ENCODE data around the gene GJC2. TPM values are rescaled to one million over a fixed set of nuclear protein-coding genes. Genes with fewer than 3 reads are reported as not detected.

The GJC2 gene
- total RNA-seq, 1 donor from 2014 or later: 0.75 TPM

DNA sequence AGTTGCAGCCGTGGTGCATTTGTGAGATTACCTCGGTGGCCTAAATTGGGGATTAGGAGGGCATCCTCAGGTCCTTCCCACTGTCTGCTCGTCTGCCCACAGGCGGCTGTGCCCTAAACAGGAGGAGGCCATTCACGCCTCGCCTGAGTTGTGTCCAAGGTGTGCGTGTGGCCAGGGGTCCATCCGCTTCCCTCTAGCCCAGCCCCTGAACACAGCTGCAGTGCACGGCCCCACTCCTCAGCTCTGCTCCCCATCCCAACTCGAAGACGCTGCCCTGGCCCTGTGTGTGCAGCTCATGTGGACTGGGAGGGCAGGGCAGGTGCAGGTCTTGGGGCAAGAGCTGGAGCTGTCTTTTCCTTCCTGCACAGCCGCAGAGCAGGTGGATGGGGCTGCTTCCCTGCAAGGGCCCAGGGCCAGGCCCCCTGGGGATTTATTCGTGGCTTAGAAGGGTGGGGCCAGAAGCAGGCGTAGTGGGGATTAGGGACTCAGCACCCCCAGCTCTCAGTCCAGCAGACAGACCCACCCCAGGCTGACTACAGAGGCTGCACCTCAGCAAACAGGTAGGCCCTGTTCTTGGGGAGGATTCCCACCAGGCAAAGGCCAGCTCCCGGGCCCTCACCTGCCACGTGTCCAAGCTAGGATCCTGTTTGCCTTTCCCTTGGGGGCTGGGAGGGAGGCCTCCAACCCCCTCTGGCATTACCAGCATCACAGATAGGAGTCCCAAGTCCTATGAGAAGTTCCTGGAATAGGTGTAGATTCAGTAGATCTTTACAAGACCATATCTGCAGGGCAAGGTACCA is 5.3 kb upstream of the GJC2 start:
- intact Hi-C loops (cut with micrococcal nuclease): no loop called here

DNA sequence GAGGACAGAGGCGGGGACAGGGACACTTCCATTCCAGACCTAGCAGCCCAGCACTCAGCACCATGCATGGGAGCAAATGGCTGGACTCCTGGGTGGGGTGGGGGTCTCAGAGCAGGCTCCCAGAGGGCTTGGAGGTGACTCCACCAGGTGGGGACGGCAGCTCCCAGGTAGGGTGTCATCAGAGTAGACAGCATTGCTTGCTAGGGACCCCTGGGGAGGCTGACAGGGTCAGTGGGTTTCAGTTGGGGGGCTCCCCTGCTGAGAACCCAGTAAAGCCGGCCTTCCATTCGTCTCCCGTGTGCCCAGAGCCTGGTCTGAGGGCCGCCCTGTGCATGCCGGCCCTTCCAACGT is 4.8 kb upstream of the GJC2 start:
- intact Hi-C loops (cut with micrococcal nuclease): no loop called here

DNA sequence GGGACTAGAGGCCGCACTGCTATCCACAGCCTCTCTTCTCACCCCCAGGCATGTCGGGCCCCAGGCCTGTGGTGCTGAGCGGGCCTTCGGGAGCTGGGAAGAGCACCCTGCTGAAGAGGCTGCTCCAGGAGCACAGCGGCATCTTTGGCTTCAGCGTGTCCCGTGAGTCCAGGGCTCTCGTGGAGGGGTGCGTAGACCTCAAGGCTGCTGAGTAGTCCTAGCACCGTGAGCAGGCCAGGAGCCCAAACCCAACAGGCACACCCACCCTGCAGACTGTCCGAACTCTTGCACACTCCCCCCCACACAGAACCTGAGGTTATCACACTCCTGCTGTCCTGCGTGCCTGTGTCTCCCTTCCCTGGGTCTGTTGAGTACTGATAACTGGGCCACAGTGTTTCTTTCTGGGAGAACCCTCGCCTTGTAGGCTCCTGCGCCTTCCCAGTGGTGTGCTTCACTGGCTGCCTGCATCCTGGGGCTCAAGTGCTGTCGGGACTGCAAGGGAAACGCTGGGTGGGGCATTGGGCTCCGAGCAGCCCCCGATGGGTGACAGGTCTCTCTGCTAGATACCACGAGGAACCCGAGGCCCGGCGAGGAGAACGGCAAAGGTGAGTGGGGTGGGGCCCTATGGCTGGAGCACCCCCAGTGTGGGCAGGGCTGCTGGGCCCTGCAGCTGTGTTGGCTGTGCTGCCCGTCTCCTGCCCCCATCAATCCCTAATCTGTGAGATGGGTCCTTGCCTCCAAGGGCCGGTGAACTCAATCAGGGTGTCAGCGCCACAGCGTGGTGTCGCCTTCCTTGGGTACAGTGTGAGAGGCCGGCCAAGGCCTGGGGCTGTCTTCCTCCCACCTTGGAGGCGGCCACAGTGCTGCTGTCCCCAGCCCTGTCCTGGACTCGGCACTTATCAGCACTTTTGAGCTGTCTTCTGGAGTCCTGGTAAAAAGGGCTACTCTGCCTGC is 4.0 kb upstream of the GJC2 start:
- intact Hi-C loops (cut with micrococcal nuclease): no loop called here

DNA sequence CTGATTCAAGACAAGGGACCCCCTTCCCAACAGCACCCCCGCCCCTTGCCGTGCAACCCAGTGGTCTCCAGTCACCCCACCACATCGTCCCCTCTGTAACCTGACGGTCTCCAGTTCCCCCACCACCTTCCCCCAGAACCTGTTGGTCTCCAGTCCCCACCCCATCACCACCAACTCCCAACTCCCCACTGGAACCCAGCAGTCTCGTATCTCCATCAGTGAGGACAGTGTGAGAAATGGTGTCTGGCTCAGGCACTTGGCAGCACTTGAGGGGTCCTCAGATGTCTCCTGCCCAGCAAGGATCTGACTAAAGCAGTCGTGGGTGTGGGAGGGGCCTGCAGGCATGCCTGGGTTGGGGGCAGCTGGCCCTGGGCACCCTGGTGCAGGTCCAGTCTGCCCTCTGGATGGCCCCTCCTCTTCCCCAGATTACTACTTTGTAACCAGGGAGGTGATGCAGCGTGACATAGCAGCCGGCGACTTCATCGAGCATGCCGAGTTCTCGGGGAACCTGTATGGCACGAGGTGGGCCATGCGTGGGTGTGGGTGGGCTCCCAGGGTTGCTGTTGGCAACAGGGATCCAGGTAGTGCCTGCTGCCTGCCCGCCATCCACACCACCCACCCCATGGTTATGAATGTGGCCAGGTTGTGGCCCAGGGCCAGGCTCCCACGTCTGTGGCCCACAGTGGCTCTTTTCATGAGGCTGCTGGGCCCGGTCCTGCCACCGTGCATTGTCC is 3.1 kb upstream of the GJC2 start:
- intact Hi-C loops (cut with micrococcal nuclease): no loop called here

DNA sequence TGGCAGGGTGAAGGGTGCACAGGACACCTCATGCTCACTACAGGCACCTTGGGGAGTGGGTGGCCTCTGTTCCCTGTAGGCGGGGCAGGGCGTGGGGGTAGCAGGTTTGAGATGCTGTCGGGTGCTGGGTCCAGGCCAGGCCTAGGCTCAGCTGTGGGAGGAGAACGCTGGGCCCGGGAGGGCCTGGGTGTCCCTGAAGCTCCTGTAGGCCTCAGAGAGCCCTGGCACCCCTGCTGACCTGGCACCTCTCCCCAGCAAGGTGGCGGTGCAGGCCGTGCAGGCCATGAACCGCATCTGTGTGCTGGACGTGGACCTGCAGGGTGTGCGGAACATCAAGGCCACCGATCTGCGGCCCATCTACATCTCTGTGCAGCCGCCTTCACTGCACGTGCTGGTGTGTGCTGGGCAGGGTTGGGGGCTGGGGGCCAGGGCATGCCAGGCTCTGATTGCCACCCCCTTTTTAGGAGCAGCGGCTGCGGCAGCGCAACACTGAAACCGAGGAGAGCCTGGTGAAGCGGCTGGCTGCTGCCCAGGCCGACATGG is 2.5 kb upstream of the GJC2 start:
- intact Hi-C loops (cut with micrococcal nuclease): no loop called here

DNA sequence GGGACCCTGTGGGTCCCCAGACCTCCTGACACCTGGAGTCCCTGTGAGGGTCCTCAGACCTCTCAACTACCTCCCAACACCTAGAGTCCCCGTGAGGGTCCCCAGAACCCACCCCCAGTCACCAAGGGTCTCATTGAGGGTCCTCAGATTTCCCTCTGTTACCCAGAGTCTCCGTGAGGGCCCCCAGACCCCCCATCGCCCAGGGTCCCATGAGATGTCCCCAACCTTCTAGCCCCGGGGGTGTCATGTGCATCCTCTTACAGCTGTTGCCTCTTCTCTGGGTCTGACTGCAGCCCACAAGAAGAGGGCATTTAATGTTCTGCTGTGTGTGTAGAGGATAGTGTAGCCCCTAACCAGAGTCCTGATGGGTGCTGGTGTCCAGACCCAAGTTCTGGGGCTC is 2.0 kb upstream of the GJC2 start:
- intact Hi-C loops (cut with micrococcal nuclease): no loop called here

DNA sequence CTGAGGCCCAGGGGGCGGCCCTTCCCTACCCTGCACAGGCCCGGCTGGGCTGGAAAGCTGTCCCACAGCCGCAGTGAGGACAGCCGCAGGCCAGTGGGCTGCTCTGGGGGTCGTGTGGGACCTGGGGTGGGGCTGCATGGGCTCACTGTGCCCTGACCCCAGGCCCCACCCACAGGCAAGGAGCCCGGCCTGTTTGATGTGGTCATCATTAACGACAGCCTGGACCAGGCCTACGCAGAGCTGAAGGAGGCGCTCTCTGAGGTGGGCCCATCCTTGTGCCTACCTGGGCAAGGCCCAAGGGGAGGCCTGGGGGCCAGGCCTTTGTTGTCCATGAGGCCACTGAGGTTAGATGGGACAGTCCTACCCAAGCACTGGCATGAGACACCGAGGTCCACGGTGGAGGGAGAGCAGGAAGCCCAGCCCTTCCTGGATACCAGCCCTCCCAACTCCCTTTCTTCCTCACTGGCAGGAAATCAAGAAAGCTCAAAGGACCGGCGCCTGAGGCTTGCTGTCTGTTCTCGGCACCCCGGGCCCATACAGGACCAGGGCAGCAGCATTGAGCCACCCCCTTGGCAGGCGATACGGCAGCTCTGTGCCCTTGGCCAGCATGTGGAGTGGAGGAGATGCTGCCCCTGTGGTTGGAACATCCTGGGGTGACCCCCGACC is 1.4 kb upstream of the GJC2 start:
- intact Hi-C loops (cut with micrococcal nuclease): no loop called here

DNA sequence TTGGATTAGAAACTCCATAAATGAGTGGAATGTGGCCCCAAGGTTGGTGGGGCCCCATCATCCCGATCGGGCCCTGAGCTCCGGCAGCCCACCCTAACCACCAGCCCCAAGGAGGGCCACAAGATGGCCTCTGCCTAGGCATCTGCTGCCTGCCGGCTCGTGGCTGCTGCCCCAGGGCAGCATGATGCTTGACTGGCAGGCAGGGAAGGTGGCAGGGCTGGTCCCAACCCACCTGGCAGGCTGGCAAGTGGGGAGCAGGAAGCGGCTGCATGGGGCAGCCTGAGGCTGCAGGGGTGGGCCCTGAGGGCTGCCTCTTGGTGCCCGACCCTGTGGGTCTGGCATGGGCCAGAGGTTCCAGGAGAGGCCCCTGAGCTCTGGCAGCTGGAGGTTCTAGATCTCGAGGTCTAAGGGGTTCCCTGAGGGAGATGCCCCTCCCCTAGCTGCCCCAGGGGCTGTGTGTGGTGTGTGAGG is 760 bp upstream of the GJC2 start:
- intact Hi-C loops (cut with micrococcal nuclease): no loop called here

DNA sequence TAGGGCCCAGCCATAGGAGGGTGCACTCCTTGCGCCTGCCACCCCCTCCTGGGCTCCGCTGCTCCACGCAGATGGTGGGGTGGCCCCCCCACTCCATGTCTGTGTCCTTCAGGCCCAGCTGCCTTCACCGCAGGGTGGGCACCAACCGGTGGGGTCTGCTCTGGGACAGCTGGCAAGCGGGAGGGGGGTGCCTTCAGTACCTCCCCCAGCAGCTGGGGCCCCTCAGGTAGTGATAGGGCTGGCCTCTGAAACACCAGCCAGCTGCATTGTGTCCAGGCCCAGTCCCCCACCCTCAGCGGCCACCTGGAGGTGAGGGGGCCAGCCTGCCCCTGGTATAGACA is 360 bp downstream of the GJC2 start:
- intact Hi-C loops (cut with micrococcal nuclease): no loop called here

DNA sequence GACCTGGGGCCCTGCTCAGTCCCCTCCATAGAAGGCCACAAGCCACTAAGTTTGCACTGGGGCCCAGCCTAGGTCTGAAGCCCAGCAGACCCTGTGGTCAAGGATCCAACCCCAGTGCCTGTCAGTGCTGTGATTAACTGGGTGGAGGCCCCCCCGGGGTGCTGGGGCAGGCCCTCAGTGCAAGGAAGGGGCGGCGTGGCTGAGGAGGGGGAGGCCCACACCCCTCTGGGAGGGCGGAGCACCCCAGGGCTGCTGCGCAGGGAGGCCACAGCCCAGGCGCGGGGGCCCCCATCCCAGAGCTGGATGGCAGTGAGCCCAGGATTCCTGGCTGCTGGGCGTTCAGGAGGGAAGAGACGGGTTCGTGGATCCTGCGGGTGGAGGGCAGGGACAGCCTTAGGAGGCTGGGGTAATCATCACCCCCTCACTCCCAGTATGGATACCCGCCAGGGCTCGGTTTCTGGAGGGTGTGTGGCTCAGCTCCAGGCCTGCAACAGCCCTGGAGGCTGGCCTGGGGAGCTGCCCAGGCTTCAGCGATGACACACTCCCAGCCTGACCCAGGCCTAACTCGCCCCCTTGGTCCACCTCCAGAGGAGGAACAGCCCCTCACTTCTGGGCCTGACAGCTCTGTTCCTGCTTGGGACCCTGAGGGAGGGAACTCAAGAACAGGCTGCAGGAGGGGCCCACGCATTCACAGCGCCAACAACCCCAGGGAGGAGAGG is 890 bp downstream of the GJC2 start:
- intact Hi-C loops (cut with micrococcal nuclease): no loop called here

DNA sequence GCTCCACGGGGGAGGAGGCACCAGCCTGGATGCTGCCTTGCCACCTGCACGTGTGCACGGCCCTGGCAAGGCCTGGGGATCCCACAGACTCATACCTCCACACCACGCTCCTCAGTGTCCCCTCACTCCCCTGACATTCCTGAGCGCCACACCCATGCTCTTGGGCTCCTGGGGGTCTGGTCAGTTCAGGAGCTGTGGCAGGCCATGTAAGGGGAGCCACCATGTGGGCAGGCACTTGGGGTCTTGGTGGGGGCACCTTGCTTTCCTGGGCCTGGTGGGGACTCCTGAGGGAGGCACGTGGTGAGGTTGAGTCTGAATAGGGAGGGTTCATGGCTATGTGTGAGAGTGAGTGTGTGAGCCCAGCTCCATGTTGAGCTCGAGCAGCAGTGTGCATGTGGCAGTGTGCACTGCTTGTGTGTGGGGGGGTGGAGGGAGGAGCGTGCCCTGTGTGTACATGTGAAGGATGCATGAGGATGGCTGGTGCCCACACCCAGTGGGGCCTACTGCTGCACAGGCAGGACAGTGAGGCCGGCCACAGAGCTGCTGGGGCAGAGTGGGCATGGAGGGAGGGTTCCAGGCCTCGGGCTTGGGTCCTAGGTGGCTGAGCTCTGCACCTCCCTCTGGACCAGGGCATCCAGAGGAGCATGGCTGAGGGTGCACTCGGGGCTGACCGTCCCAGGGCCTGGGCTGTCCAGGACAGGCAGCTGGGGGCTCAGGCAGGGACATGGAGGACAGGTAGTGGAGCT is 1.6 kb downstream of the GJC2 start:
- intact Hi-C loops (cut with micrococcal nuclease): no loop called here

DNA sequence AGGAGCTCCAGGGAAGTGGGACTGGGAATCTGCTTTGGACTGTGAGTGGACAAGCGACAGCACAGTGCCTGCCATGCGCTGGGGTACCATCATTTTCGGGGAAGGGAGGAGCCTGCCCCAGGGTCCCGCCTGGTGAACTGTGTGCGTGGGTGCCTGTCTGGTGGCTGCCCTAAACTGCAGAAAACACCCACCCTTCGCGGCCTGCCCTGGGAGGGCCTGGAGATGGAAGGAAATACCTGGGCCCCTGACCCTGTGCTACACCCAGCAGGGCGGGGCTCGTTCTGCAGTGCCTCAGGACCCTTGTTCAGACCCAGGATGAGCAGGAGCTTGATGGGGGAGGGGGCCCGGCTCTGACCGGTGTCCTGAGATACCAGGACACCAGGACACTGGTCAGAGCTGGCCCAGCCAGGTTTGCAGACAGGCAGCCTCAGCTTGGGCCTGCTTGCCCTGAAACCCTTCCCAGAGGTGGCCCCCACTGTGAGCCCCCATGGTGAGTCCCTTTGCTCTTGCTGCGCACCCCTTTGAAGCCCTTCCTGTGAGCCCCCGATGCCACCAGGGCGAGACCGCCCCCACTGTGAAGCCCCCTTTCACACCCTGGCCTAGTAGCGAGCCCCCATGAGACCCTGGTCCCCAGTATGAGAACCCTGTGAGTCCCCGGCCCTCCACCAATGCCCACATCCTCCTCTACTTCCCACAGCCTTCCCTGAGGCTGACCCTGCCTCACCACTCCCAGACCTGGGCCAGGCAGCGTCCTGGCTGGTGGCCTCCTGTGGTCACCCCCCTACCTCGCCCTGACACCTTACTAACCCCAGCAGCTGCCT is 2.6 kb downstream of the GJC2 start:
- intact Hi-C loops (cut with micrococcal nuclease): no loop called here

DNA sequence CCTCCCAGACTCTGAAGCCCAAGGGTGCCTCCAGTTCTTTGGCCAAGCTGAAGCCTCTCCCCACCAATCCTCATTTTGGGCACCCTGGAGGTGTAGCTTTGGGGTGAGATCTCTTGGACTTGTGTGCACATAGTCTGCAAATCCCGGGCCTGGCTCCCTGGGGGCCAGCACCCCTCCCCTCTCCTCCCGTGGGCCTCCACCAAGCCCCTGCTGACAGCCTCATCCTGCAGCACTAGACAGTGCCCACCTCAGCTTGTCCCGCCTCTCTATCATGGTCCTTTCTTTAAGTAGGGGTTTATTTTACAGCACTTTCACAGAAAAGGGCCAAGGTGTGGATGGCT is 3.2 kb downstream of the GJC2 start:
- intact Hi-C loops (cut with micrococcal nuclease): no loop called here

DNA sequence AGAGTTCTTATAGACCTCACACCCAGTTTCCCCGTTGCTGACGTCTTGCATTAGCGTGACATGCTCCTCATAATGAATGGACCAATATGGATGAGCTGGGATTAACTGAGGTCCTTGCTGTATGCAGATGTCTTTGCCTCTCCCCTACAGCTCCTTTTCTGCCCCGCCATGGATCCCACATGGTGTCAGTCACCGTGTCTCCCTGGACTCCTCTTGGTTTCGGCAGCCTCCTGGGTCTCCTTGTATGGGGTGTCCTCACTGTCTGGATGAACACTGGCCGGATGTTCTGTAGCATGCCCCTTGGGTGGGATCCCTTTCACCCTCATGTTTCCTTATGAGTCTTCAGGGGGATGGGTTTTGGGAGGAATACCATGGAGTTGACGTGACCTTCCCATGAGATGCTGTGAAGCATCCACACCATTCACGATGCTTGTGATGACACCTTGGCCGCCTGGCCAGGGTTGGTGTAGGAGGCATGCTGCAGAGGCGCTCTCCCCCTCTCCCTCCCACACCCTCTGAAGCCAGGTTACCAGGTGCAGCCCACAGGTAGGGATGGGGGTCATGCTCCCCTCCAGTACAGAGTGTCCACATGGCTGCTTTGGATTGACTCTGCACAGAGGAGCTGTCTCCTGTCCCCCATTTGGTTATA is 4.4 kb downstream of the GJC2 start:
- intact Hi-C loops (cut with micrococcal nuclease): no loop called here

DNA sequence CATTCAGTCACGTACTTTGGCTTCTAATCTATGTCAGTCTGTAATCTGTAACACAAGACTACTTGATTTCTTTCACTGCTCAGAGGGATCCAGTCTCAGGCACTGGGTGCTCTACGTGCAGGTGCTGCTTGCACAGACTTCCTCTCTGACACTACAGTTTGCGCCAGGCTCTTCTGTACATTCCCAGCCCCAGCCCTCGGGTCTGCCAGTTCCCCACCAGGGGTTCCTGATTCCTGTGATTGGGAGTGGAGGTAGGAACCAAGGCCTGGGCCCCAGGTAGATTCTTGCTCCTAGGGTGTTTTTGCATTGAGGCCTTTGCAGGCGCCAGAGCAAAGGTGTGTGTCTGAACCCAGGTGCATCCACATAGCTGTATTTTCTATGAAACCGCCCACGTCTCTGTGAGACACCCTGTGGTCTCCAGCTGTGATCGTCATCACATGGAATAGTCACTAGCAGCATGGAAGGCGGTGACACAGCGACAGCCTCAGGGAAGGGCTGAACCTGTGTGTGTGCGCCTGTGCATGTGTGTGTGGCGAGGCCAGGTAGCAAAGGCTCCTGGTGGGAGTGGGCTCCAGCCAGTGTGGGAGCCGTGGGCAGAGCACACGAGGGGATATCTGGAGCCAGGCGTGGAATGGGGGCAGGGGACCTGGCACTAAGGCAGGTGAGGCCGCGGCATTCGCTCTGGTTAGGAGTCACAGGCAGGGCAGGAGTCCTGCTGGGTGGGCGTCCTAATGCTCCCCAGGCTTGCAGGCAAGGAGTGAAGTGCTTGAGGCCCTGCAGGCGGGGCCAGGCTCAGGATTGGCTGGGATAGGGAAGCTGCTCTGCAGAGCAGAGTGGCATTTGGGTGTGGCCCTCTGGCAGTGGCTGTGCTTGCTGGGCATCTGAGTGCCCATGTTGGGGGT is 5.2 kb downstream of the GJC2 start:
- intact Hi-C loops (cut with micrococcal nuclease): no loop called here

DNA sequence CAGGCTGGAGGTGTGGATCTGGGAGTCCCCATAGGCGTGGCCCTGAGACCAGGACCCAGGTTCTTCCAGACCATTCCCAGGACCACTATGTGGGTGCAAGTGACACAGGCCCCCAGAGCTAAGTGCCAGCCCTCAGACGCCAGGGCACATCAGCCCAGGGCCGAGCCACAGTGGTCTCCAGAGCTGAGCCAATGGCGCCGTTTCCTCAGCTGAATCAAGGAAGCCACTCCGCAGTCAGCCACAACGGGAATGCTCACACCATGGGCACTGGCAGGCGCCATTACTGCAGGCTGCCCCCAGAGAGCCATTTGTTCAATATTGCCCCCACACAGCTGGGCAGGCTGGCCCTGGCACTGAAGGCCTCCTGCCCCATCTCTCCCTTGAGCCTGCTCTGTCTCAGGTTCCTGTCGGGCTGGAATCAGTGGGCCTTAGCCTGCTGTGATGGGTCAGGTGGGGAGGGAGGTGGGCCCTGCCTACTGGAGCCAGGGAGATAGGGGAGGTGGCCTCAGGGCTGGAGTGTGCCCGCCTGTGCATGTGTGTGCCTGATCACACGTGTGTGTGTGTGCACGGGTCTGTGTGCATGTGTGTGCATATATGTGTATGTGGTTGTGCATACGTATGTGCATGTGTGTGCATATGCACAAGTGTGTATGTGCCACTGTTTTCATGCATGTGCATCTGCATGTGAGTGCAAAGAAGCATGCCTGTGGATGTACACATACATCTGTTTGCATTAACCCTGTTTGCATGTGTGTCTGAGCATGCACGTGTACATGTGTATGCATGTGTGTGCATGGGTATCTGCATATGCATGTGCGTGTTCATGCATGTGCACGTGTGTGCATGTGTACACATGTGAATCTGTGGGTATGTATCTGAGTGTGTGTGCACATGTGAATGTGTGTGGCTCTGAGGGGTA is 6.1 kb downstream of the GJC2 start:
- intact Hi-C loops (cut with micrococcal nuclease): no loop called here

Data from T-helper 2 cell treated with Interferon-gamma antibody and Interleukin-4, amounts not matched to agents 100 ng/mL and 5 ng/mL, for 36 hours (primary cell).